Uterus (tissue), 2 donors: ENCODE measurements around the gene PTPRN2.
"Not testable (repeated sequence)": the region's sequence is repeated elsewhere in the genome, so short reads cannot be mapped to it uniquely, and the experiment has no call there.

Experiments
- CTCF ChIP-seq, 4 experiments: fragments of 200-600 bp in 2 of 4; fragments of 450-650 bp in 2 of 4; sonication (generic) in 2 of 4; IDR thresholded peaks; one replicate each; pipeline ENCODE4 v1.5.1; 2016 to 2019; ENCODE audit warnings: antibody characterized with exemption in 4 of 4, mild to moderate bottlenecking in 2 of 4, moderate library complexity in 1 of 4
- POLR2A ChIP-seq, 2 donors: fragments of 450-650 bp; IDR thresholded peaks; one replicate each; pipeline ENCODE4 v1.6.1; 2016; ENCODE audit warnings: antibody characterized with exemption in 2 of 2, mild to moderate bottlenecking in 1 of 2, moderate library complexity in 1 of 2

- TF ChIP-seq CTCF, POLR2A (IDR thresholded peaks at IDR 0.05): not testable (repeated sequence)
These were observed 250.7 kb downstream of the PTPRN2 start for GRCh38 chr7:158336952-158337351.
